ENCODE measurements around the gene GEN1. TPM values are rescaled to one million over a fixed set of nuclear protein-coding genes. Genes with fewer than 3 reads are reported as not detected.

GEN1 gene, protein sequence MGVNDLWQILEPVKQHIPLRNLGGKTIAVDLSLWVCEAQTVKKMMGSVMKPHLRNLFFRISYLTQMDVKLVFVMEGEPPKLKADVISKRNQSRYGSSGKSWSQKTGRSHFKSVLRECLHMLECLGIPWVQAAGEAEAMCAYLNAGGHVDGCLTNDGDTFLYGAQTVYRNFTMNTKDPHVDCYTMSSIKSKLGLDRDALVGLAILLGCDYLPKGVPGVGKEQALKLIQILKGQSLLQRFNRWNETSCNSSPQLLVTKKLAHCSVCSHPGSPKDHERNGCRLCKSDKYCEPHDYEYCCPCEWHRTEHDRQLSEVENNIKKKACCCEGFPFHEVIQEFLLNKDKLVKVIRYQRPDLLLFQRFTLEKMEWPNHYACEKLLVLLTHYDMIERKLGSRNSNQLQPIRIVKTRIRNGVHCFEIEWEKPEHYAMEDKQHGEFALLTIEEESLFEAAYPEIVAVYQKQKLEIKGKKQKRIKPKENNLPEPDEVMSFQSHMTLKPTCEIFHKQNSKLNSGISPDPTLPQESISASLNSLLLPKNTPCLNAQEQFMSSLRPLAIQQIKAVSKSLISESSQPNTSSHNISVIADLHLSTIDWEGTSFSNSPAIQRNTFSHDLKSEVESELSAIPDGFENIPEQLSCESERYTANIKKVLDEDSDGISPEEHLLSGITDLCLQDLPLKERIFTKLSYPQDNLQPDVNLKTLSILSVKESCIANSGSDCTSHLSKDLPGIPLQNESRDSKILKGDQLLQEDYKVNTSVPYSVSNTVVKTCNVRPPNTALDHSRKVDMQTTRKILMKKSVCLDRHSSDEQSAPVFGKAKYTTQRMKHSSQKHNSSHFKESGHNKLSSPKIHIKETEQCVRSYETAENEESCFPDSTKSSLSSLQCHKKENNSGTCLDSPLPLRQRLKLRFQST
- total RNA-seq (2014; rRNA removed; shearing (Covaris generic); ENCODE audit: low replicate concordance): 125 and 251 TPM in 2 replicates

DNA sequence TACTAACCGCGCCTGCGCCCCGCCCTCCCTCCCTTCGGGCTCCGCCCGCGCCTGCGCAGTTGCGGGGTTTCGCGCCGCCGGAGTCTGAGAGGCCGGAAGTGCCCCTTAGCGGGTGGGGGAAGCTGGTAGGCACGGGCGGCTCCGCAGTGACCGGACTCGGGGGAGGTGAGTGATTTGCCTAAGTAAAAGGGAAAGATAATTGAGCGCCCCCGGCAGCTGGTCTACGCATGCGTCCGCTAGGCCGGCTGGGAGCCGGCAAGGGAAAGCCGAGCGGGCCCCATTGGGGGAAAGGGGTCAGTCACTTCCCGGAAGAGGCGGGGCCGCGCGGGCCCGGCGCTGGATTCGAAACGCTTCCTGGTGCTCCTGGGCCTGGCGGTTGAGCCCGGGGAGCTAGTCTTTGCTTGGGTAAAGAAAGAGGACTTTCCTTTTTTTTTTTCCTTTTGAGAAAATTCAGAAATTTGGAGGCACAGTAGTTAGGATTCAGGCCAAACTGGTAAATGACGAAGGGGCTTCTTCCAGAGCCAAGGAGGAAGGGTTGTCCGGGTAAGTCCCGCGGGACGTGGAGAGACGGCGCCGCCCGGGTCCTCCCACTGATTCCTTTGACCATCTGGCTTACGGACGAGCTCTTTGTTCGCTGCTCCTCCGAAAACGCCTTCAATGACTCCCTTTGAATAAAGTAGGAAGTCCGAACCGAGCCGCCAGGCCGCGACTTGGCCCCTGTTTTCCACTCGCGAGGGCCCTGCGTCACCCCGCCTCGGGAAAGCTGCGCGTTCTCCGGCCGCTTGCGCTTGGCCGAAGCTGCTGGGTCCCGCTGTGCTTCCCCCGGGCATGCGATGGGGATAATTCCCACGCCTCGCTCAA lies at the start of gene GEN1, which contains the start of gene SMC6:
Gene GEN1, plus strand, starts transcription at position 336 of the 861 bp plus-strand sequence. CDS start 5,806 bp downstream, outside the sequence.
Gene SMC6, minus strand, starts transcription at position 8 of the 861 bp plus-strand sequence. CDS start 7,864 bp downstream, outside the sequence.
- H3K36me3 ChIP-seq (ENCODE audit: insufficient read depth, low read length): peaks cover 39% of the 10 kb centered on the region
- peaks cover 81% of the 10 kb centered on the region for H3K79me2 ChIP-seq (ENCODE audit: low read length)
- peak within 1 kb of the TSS; percentile 95 for H3K4me3 ChIP-seq (ENCODE audit: low read length)
- H3K27ac ChIP-seq (ENCODE audit: low read length): peak within 1 kb of the TSS; percentile 95
- peaks cover 39% of the 10 kb centered on the region for H4K20me1 ChIP-seq (ENCODE audit: insufficient read depth, low read depth, low read length)
- peak within 1 kb of the TSS; percentile 95 for H3K9ac ChIP-seq (ENCODE audit: low read length)
- H3K4me1 ChIP-seq (ENCODE audit: low read length): peaks cover 69% of the 10 kb centered on the region
- no peaks in the 10 kb centered on the region for H3K27me3 ChIP-seq (ENCODE audit: low read length)
- H3K4me2 ChIP-seq (ENCODE audit: low read depth, low read length, poor library complexity, severe bottlenecking): peak within 1 kb of the TSS; percentile 92
- peak; percentile 99 for DNase-seq
- no peaks in the 10 kb centered on the region for H3K9me2 ChIP-seq (replicated peaks; ENCODE audit: insufficient read depth, low read length)
- no peaks in the 10 kb centered on the region for H3K9me3 ChIP-seq (ENCODE audit: low read length)
- H2AFZ ChIP-seq (ENCODE audit: low read length): peak within 1 kb of the TSS; percentile 18; the same call in 1 of the 2 replicates

DNA sequence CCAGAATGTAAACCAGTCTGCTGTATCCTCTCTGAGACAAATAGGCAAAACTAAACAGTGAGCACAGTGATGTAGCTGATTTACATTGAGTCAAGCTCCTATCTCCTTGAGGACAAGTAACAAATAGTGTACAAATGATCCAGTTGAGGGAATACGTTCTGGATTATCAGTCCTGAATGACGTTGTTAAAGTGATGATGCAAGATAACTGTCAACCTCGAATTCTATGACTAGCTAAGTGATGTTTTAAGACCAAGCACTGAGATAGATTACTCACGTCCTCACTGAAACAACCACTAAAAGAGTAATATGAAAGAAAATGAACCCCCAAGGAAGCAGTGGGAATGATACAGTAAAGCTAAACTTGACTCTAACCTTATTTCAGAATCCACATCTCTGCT lies 47.1 kb upstream of the GEN1 start:
- H3K27ac ChIP-seq (ENCODE audit: low read length): no peak overlapping the region
- H3K9me2 ChIP-seq (replicated peaks; ENCODE audit: insufficient read depth, low read length): no peaks in the 10 kb centered on the region
- no peak overlapping the region for H3K9ac ChIP-seq (ENCODE audit: low read length)
- no peak for DNase-seq
- no peak overlapping the region for H3K4me2 ChIP-seq (ENCODE audit: low read depth, low read length, poor library complexity, severe bottlenecking)
- H3K4me1 ChIP-seq (ENCODE audit: low read length): no peaks in the 10 kb centered on the region
- no peak overlapping the region for H3K4me3 ChIP-seq (ENCODE audit: low read length)
- no peak overlapping the region for H2AFZ ChIP-seq (ENCODE audit: low read length)
- no peaks in the 10 kb centered on the region for H3K79me2 ChIP-seq (ENCODE audit: low read length)
- no peaks in the 10 kb centered on the region for H3K9me3 ChIP-seq (ENCODE audit: low read length)
- H3K27me3 ChIP-seq (ENCODE audit: low read length): no peaks in the 10 kb centered on the region
- H4K20me1 ChIP-seq (ENCODE audit: insufficient read depth, low read depth, low read length): no peaks in the 10 kb centered on the region
- peaks cover 54% of the 10 kb centered on the region; the same call in 1 of the 2 replicates for H3K36me3 ChIP-seq (ENCODE audit: insufficient read depth, low read length)

- H3K27ac ChIP-seq (ENCODE audit: low read length): no peak overlapping the region
- H3K9ac ChIP-seq (ENCODE audit: low read length): no peak overlapping the region
- no peaks in the 10 kb centered on the region for H3K4me1 ChIP-seq (ENCODE audit: low read length)
- H4K20me1 ChIP-seq (ENCODE audit: insufficient read depth, low read depth, low read length): no peaks in the 10 kb centered on the region
- peaks cover 55% of the 10 kb centered on the region; the same call in 1 of the 2 replicates for H3K36me3 ChIP-seq (ENCODE audit: insufficient read depth, low read length)
- H2AFZ ChIP-seq (ENCODE audit: low read length): no peak overlapping the region
- no peaks in the 10 kb centered on the region for H3K79me2 ChIP-seq (ENCODE audit: low read length)
- H3K9me2 ChIP-seq (replicated peaks; ENCODE audit: insufficient read depth, low read length): no peaks in the 10 kb centered on the region
- no peak overlapping the region for H3K4me3 ChIP-seq (ENCODE audit: low read length)
- H3K9me3 ChIP-seq (ENCODE audit: low read length): no peaks in the 10 kb centered on the region
- H3K4me2 ChIP-seq (ENCODE audit: low read depth, low read length, poor library complexity, severe bottlenecking): no peak overlapping the region
- no peak for DNase-seq
- H3K27me3 ChIP-seq (ENCODE audit: low read length): no peaks in the 10 kb centered on the region
Observed at GRCh38 chr2:17708501-17708900, 45.4 kb upstream of the GEN1 start.

DNA sequence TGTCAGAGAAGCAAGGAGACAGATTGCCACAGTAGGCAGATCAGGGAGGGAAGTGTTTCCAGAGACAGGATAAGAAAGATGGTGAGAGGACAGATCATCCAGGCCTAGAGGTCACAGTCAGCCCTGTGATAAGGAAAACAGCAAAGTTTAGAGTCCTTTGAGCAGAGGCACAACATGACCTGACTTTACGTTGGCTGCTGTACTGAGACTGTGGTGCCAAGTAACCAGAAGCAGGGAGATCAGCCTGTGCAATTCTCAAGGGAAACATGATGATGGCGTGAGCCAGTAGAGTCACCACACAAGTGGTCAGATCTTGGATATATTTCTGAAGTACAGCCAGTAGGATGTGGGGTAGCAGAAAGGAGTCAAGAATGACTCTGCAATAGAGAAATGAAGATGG lies 44.0 kb upstream of the GEN1 start:
- H3K36me3 ChIP-seq (ENCODE audit: insufficient read depth, low read length): peaks cover 59% of the 10 kb centered on the region
- no peak overlapping the region for H3K4me2 ChIP-seq (ENCODE audit: low read depth, low read length, poor library complexity, severe bottlenecking)
- H3K9ac ChIP-seq (ENCODE audit: low read length): no peak overlapping the region
- no peaks in the 10 kb centered on the region for H4K20me1 ChIP-seq (ENCODE audit: insufficient read depth, low read depth, low read length)
- no peaks in the 10 kb centered on the region for H3K79me2 ChIP-seq (ENCODE audit: low read length)
- no peaks in the 10 kb centered on the region for H3K27me3 ChIP-seq (ENCODE audit: low read length)
- no peaks in the 10 kb centered on the region for H3K4me1 ChIP-seq (ENCODE audit: low read length)
- H3K27ac ChIP-seq (ENCODE audit: low read length): no peak overlapping the region
- no peak overlapping the region for H3K4me3 ChIP-seq (ENCODE audit: low read length)
- no peaks in the 10 kb centered on the region for H3K9me2 ChIP-seq (replicated peaks; ENCODE audit: insufficient read depth, low read length)
- no peak overlapping the region for H2AFZ ChIP-seq (ENCODE audit: low read length)
- DNase-seq: no peak
- H3K9me3 ChIP-seq (ENCODE audit: low read length): no peaks in the 10 kb centered on the region

DNA sequence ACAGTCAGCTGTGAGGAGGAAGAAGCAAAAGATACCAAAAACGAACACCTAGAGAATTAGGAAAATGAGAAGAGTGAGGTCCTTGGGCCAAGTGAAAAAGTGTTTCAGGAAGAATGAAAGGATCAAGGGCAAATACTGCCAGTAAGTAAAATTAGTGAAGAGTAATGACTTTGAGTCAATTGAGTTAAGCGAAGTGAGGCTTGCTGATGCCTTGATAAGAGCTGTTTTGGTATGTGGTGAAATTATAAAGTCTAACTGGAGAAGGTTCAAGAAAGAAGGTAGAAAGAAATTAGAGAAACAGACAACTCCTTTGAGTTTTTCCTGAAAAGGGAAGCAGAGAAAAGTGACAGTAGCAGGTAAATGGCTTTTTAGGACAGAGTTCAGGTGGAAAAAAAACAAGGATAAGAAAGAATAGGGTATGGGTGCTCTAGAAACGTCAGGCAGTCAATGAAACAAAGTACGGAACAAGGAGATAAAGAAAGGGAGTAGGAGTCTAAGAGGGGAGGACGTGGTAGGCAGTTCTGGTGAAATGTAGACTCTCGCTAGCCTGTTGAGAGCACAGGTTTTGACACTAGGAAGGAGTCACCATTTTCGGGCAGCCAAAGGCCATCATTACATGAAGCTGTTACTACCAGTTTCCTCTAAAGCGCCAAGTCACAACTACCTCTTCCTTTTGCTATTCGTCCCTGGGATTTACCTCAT lies 43.2 kb upstream of the GEN1 start:
- Histone ChIP-seq H3K4me3 (ENCODE audit: low read length) (no peak overlapping the region), H3K27me3 (ENCODE audit: low read length) (no peaks in the 10 kb centered on the region), H3K9me2 (replicated peaks; ENCODE audit: insufficient read depth, low read length) (no peaks in the 10 kb centered on the region), H3K9me3 (ENCODE audit: low read length) (no peaks in the 10 kb centered on the region), H3K79me2 (ENCODE audit: low read length) (no peaks in the 10 kb centered on the region), H3K27ac (ENCODE audit: low read length) (no peak overlapping the region), H3K4me2 (ENCODE audit: low read depth, low read length, poor library complexity, severe bottlenecking) (no peak overlapping the region), H3K36me3 (ENCODE audit: insufficient read depth, low read length) (peaks cover 55% of the 10 kb centered on the region), H2AFZ (ENCODE audit: low read length) (no peak overlapping the region), H3K9ac (ENCODE audit: low read length) (no peak overlapping the region), H4K20me1 (ENCODE audit: insufficient read depth, low read depth, low read length) (no peaks in the 10 kb centered on the region), H3K4me1 (ENCODE audit: low read length) (no peaks in the 10 kb centered on the region)
- no peak for DNase-seq

- H3K36me3 ChIP-seq (ENCODE audit: insufficient read depth, low read length): peaks cover 43% of the 10 kb centered on the region
- H3K9me3 ChIP-seq (ENCODE audit: low read length): no peaks in the 10 kb centered on the region
- no peak for DNase-seq
- no peak overlapping the region for H3K4me2 ChIP-seq (ENCODE audit: low read depth, low read length, poor library complexity, severe bottlenecking)
- H3K4me1 ChIP-seq (ENCODE audit: low read length): no peaks in the 10 kb centered on the region
- no peak overlapping the region for H2AFZ ChIP-seq (ENCODE audit: low read length)
- no peaks in the 10 kb centered on the region for H4K20me1 ChIP-seq (ENCODE audit: insufficient read depth, low read depth, low read length)
- H3K27me3 ChIP-seq (ENCODE audit: low read length): no peaks in the 10 kb centered on the region
- H3K79me2 ChIP-seq (ENCODE audit: low read length): no peaks in the 10 kb centered on the region
- no peak overlapping the region for H3K27ac ChIP-seq (ENCODE audit: low read length)
- H3K4me3 ChIP-seq (ENCODE audit: low read length): no peak overlapping the region
- H3K9me2 ChIP-seq (replicated peaks; ENCODE audit: insufficient read depth, low read length): no peaks in the 10 kb centered on the region
- no peak overlapping the region for H3K9ac ChIP-seq (ENCODE audit: low read length)
Observed at GRCh38 chr2:17713291-17713690, 40.6 kb upstream of the GEN1 start.

- no peaks in the 10 kb centered on the region; the same call in 1 of the 2 replicates for H3K79me2 ChIP-seq (ENCODE audit: low read length)
- peaks cover 9% of the 10 kb centered on the region for H3K4me1 ChIP-seq (ENCODE audit: low read length)
- no peak overlapping the region for H3K9ac ChIP-seq (ENCODE audit: low read length)
- H3K27me3 ChIP-seq (ENCODE audit: low read length): no peaks in the 10 kb centered on the region
- no peak overlapping the region for H3K4me3 ChIP-seq (ENCODE audit: low read length)
- no peaks in the 10 kb centered on the region for H3K9me3 ChIP-seq (ENCODE audit: low read length)
- H3K36me3 ChIP-seq (ENCODE audit: insufficient read depth, low read length): peaks cover 42% of the 10 kb centered on the region
- no peak overlapping the region for H3K27ac ChIP-seq (ENCODE audit: low read length)
- H3K4me2 ChIP-seq (ENCODE audit: low read depth, low read length, poor library complexity, severe bottlenecking): no peak overlapping the region
- no peak for DNase-seq
- no peaks in the 10 kb centered on the region for H4K20me1 ChIP-seq (ENCODE audit: insufficient read depth, low read depth, low read length)
- H2AFZ ChIP-seq (ENCODE audit: low read length): no peak overlapping the region
- H3K9me2 ChIP-seq (replicated peaks; ENCODE audit: insufficient read depth, low read length): no peaks in the 10 kb centered on the region
Observed at GRCh38 chr2:17717666-17718065, 36.3 kb upstream of the GEN1 start.
